K562 (cell line): ENCODE results near the gene PRR29. TPM values are rescaled to one million over a fixed set of nuclear protein-coding genes. Genes with fewer than 3 reads are reported as not detected.

Experiments
- ATAC-seq: fragments of 200-7000 bp; cut with Tn5 transposase; 3 replicates; pipeline ENCODE4 v1.9.1; 2020; ENCODE audit warnings: moderate library complexity
- BruUV-seq: library from RNA; stranded (reverse); fragments of 400-500 nt; replicated peaks from 2 replicates; lab custom pipeline; 2021; lab: Mats Ljungman, UMichigan
- CTCF ChIA-PET: fragments of 300-600 bp; formaldehyde crosslinking; extraction: SDS; loops from one replicate; lab custom pipeline; 2021; ENCODE audit warnings: low intra/inter-chr PET ratio; lab: Yijun Ruan, JAX
- POLR2A ChIA-PET: fragments of 300-600, 350-650 bp; sonication (Branson Sonifier 250); formaldehyde crosslinking; extraction: SDS; loops from one replicate; lab custom pipeline; 2021; ENCODE audit warnings: antibody characterized with exemption, inconsistent platforms; lab: Yijun Ruan, JAX
- DNase-seq, 4 experiments: peaks; one replicate each; pipeline versions ENCODE4 v3.0.0 to v3.0.0-alpha.2; 2011 to 2018; ENCODE audit warnings: low spot score in 3 of 4, mixed read lengths in 3 of 4; ENCODE audit errors: extremely low read depth in 1 of 4
- FAIRE-seq: peaks from 2 replicates; lab custom pipeline; 2011; peaks lifted over from hg19 to GRCh38; lab: Jason Lieb, UNC
- H2AFZ ChIP-seq: 2 replicates; pipeline ENCODE4 v1.6.0; 2011; ENCODE audit warnings: low read depth, low read length, control low read depth, inconsistent platforms
- H3K27ac ChIP-seq: fragments of 200-600 bp; 3 replicates; pipeline ENCODE4 v1.8.0; 2011; ENCODE audit warnings: low read depth, mild to moderate bottlenecking, control low read depth, inconsistent platforms, low read length, moderate library complexity, mixed read lengths; ENCODE audit errors: extremely low read depth
- H3K27me3 ChIP-seq, 2 experiments: fragments of 300-600 bp in 1 of 2; 2 replicates in 1 of 2; 3 replicates in 1 of 2; pipeline versions ENCODE4 v1.6.0 to v1.8.0; 2011; ENCODE audit warnings: inconsistent platforms in 2 of 2, low read length in 2 of 2, mild to moderate bottlenecking in 1 of 2, mixed read lengths in 1 of 2, moderate library complexity in 1 of 2; ENCODE audit not compliant: control insufficient read depth in 2 of 2, insufficient read depth in 2 of 2
- H3K36me3 ChIP-seq: fragments of 300-600 bp; 3 replicates; pipeline ENCODE4 v1.8.0; 2011; ENCODE audit warnings: mild to moderate bottlenecking, low read length, inconsistent platforms; ENCODE audit not compliant: control insufficient read depth, insufficient read depth
- H3K4me1 ChIP-seq, 2 experiments: fragments of 200-600 bp in 1 of 2; replicated peaks in 1 of 2; 2 replicates in 1 of 2; 3 replicates in 1 of 2; pipeline versions ENCODE4 v1.5.1 to v1.8.0; 2011; ENCODE audit warnings: inconsistent platforms in 2 of 2, low read length in 2 of 2, mild to moderate bottlenecking in 1 of 2, mixed read lengths in 1 of 2, moderate library complexity in 1 of 2; ENCODE audit not compliant: control insufficient read depth in 2 of 2, insufficient read depth in 2 of 2
- H3K4me2 ChIP-seq: 2 replicates; pipeline ENCODE4 v1.6.1; 2011; ENCODE audit warnings: low read length, control low read depth, inconsistent platforms, mixed read lengths; ENCODE audit not compliant: insufficient read depth
- H3K4me3 ChIP-seq: fragments of 200-600 bp; sonication (generic), shearing (Covaris generic); 2 replicates; pipeline ENCODE4 v1.5.1; 2016; ENCODE audit warnings: control low read depth, inconsistent platforms
- H3K79me2 ChIP-seq: fragments of 200-600 bp; 3 replicates; pipeline ENCODE4 v1.8.0; 2011; ENCODE audit warnings: low read length, inconsistent platforms; ENCODE audit not compliant: control insufficient read depth, insufficient read depth
- H3K9ac ChIP-seq, 2 experiments: 2 replicates each; pipeline versions ENCODE4 v1.6.0 to v1.6.1; 2011; ENCODE audit warnings: low read depth in 2 of 2, low read length in 2 of 2, control low read depth in 1 of 2, inconsistent platforms in 1 of 2, mild to moderate bottlenecking in 1 of 2, mixed read lengths in 1 of 2; ENCODE audit not compliant: insufficient read depth in 1 of 2
- H3K9me1 ChIP-seq: one replicate; pipeline ENCODE4 v1.6.0; 2011; ENCODE audit warnings: inconsistent platforms, mild to moderate bottlenecking, low read length, moderate library complexity; ENCODE audit not compliant: control insufficient read depth, insufficient read depth
- H3K9me3 ChIP-seq: replicated peaks from 2 replicates; pipeline ENCODE4 v1.5.1; 2011; ENCODE audit warnings: low read depth, low read length, inconsistent platforms; ENCODE audit not compliant: control insufficient read depth, insufficient read depth
- H4K20me1 ChIP-seq: replicated peaks from 2 replicates; pipeline ENCODE4 v1.6.1; 2011; ENCODE audit warnings: low read length, inconsistent platforms, mixed read lengths; ENCODE audit not compliant: control insufficient read depth, insufficient read depth
- U2AF2 ChIP-seq: fragments of 200-400 bp; formaldehyde crosslinking; optimal IDR thresholded peaks from 2 replicates; pipeline ENCODE3; 2017; ENCODE audit warnings: low read depth, mild to moderate bottlenecking, low read length
- ZKSCAN8 ChIP-seq: fragments of 200-800 bp; sonication (Bioruptor generic); IDR thresholded peaks from 2 replicates; pipeline ENCODE4 v1.6.1; 2016; ENCODE audit warnings: missing genetic modification characterization, missing compliant biosample characterization
- ZNF175 ChIP-seq: fragments of 200-800 bp; sonication (Bioruptor generic); IDR thresholded peaks from 2 replicates; pipeline ENCODE4 v1.6.1; 2016; ENCODE audit warnings: low read depth, mild to moderate bottlenecking, missing genetic modification characterization, missing compliant biosample characterization
- ZNF644 ChIP-seq: fragments of 200-800 bp; sonication (Bioruptor generic); IDR thresholded peaks from 2 replicates; pipeline ENCODE4 v1.6.1; 2016; ENCODE audit warnings: low read depth, missing genetic modification characterization, missing compliant biosample characterization
- ZNF785 ChIP-seq: fragments of 250-450 bp; sonication (Bioruptor Pico); IDR thresholded peaks from 2 replicates; pipeline ENCODE4 v1.4.0; 2020; ENCODE audit warnings: mild to moderate bottlenecking
- WGBS: fragments of 100-300 bp; shearing (Covaris generic); methylation state at CpG from one replicate; pipeline ENCODE4 v1.1.6; 2016; ENCODE audit warnings: low coverage, mixed read lengths; ENCODE audit not compliant: insufficient coverage; ENCODE audit errors: missing lambda C conversion rate; 5-methylcytosine and 5-hydroxymethylcytosine counted together
- in situ Hi-C: fragments of 300-500 bp; cut with MboI; formaldehyde crosslinking; loops from 4 replicates; pipeline ENCODE4 v1.15.0; 2018; ENCODE audit warnings: inconsistent platforms, mixed read lengths
- intact Hi-C: fragments of 100-400 bp; cut with micrococcal nuclease; formaldehyde crosslinking; loops from 2 replicates; pipeline ENCODE4 v1.14.2; 2022
- polyA plus RNA-seq, 8 experiments: library from polyadenylated mRNA; depleted of rRNA in 4 of 8; stranded (reverse) in 5 of 8; unstranded in 3 of 8; fragments of >200 nt; fragmentation: Nextera tagmentation in 2 of 8; fragmentation: Illumina TruSeq in 1 of 8; extraction: Ambion mirVana in 2 of 8; extraction: Trizol in 1 of 8; gene quantifications; 2 replicates each; pipeline versions ENCODE4 v1.2.1 to v1.2.3, GENCODE V29; 2011 to 2014; ENCODE audit warnings: inconsistent platforms in 1 of 8, missing spikeins in 1 of 8
- total RNA-seq, 7 experiments: library from RNA; depleted of rRNA in 6 of 7; stranded (reverse); fragments of >200 nt in 6 of 7; fragmentation: Illumina TruSeq in 2 of 7; extraction: Trizol in 2 of 7; gene quantifications; 2 replicates each; pipeline versions ENCODE4 v1.2.1 to v1.2.3, GENCODE V29; 2011 to 2021; ENCODE audit warnings: low replicate concordance in 1 of 7
- TF ChIP-seq, protein P1 (sequence below), 2 experiments: IDR thresholded peaks in 1 of 2; conservative IDR thresholded peaks in 1 of 2; 2 replicates each; pipeline ENCODE4 v1.6.1; 2016; ENCODE audit warnings: low read depth in 2 of 2, mild to moderate bottlenecking in 1 of 2, missing compliant biosample characterization in 1 of 2, missing genetic modification characterization in 1 of 2, moderate library complexity in 1 of 2
- TF ChIP-seq, protein P2 (sequence below): fragments of 450-650 bp; IDR thresholded peaks from 2 replicates; pipeline ENCODE4 v1.6.1; 2016

The PRR29 gene
- total and polyA plus RNA-seq, 9 of the 15 experiments (the other 6 are each of a cell fraction or from before 2014, with no cell fraction given) = 0.08 to 0.58 (median 0.15) TPM; not detected in 5

DNA sequence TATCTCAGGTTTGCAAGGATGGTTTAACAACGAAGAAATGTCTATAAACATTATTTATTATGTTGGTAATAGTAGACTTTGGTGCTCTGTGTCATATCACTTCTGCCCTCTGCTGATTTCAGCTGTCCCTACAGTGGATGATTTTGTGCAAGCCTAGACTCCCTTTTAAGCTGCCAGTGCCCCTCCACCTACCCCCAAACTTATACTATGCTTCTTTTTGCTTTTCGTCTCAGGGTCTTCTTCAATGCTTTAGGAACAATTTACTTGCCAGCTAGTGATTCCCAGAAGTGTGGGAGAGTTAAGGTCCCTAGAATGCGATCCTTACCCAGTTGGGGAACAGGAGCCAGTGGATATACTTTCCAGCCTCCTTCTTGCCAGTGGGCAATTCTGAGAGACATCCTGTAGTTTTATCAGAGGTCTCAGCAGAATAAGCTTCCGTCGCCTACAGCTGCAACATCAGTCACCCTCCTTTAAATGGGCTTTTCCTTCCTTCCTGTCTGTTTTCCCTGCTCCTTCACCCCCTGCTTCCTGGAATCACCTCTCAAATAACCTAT lies 18.2 kb downstream of the PRR29 start:
- DNase-seq = peak in 1 of 4 experiments; percentile 7
- no peaks in the 10 kb centered on the region for H3K9me1 ChIP-seq
- CTCF ChIA-PET = interaction anchor here (0.6 kb wide), 1 partner anchor 70 kb away, joined by 3 read pairs; no protein-coding TSS in a partner anchor
- FAIRE-seq = peak; percentile 35
- no peak overlapping the region; the same call in 2 of the 3 replicates for H3K27ac ChIP-seq
- no peaks in the 10 kb centered on the region for H3K79me2 ChIP-seq
- no peaks in the 10 kb centered on the region for H3K9me3 ChIP-seq
- H3K27me3 ChIP-seq = no peaks in the 10 kb centered on the region
- no peaks in the 10 kb centered on the region for H3K36me3 ChIP-seq
- POLR2A ChIA-PET = interaction anchor here (1.0 to 1.3 kb wide), 2 partner anchors 14 to 66 kb away, joined by 3 to 4 read pairs; no protein-coding TSS in a partner anchor
- H3K4me3 ChIP-seq = no peak overlapping the region
- peaks cover 2 to 4% of the 10 kb centered on the region in 2 experiments; a peak in 3 of 5 replicates for H3K4me1 ChIP-seq
- in situ Hi-C loops (no loop called here), intact Hi-C loops (no loop called here)
- 16% methylated on average over 5 of the region's 5 CpGs for WGBS
- peak overlapping the region; percentile 83 for H2AFZ ChIP-seq
- H3K9ac ChIP-seq = peak overlapping the region in 1 of 2 experiments; percentile 39; a peak in 1 of 4 replicates
- H4K20me1 ChIP-seq = no peaks in the 10 kb centered on the region
- H3K4me2 ChIP-seq = peak overlapping the region; percentile 7; the same call in 1 of the 2 replicates
- no TSS peak for BruUV-seq
- ATAC-seq = peak; percentile 89
- TF ChIP-seq ZKSCAN8 = 0 out of 2 replicates have a peak, but pooled peaks have one; percentile 29
- no peak for TF ChIP-seq U2AF2
- TF ChIP-seq, protein P1, sequence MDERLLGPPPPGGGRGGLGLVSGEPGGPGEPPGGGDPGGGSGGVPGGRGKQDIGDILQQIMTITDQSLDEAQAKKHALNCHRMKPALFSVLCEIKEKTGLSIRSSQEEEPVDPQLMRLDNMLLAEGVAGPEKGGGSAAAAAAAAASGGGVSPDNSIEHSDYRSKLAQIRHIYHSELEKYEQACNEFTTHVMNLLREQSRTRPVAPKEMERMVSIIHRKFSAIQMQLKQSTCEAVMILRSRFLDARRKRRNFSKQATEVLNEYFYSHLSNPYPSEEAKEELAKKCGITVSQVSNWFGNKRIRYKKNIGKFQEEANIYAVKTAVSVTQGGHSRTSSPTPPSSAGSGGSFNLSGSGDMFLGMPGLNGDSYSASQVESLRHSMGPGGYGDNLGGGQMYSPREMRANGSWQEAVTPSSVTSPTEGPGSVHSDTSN (CRISPR knock-in tag; IDR thresholded peaks at IDR 0.05; ENCODE audit: low read depth) = no peak
- TF ChIP-seq, protein P1 (tag; conservative IDR thresholded peaks at IDR 0.05; ENCODE audit: low read depth) = peak; percentile 26
- no peak for TF ChIP-seq ZNF644
- TF ChIP-seq, protein P2, sequence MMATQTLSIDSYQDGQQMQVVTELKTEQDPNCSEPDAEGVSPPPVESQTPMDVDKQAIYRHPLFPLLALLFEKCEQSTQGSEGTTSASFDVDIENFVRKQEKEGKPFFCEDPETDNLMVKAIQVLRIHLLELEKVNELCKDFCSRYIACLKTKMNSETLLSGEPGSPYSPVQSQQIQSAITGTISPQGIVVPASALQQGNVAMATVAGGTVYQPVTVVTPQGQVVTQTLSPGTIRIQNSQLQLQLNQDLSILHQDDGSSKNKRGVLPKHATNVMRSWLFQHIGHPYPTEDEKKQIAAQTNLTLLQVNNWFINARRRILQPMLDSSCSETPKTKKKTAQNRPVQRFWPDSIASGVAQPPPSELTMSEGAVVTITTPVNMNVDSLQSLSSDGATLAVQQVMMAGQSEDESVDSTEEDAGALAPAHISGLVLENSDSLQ = 0 out of 2 replicates have a peak, but pooled peaks have one; percentile 19
- TF ChIP-seq ZNF175 = 0 out of 2 replicates have a peak, but pooled peaks have one; percentile 32
- TF ChIP-seq ZNF785 (CRISPR knock-in tag) = no peak
